Endothelial cell of umbilical vein (primary cell): ENCODE measurements around the gene TPCN1. TPM values are rescaled to one million over a fixed set of nuclear protein-coding genes. Genes with fewer than 3 reads are reported as not detected.

Experiments used
- BruUV-seq: library from RNA; stranded (reverse); fragments of 400-500 nt; replicated peaks from 2 replicates; lab custom pipeline; 2021; lab: Mats Ljungman, UMichigan
- CTCF ChIA-PET: fragments of 300-600, 350-600 bp; sonication (Branson Sonifier 250); formaldehyde crosslinking; loops from one replicate; lab custom pipeline; 2021; ENCODE audit warnings: antibody characterized with exemption, inconsistent platforms; lab: Charles Lee
- POLR2A ChIA-PET: fragments of 300-600, 350-600 bp; sonication (Branson Sonifier 250); formaldehyde crosslinking; loops from one replicate; lab custom pipeline; 2021; ENCODE audit warnings: antibody characterized with exemption, inconsistent platforms; lab: Charles Lee
- DNase-seq: peaks from one replicate; pipeline ENCODE4 v3.0.0-alpha.2; 2011; ENCODE audit warnings: low read depth, low spot score
- FAIRE-seq: peaks from 2 replicates; lab custom pipeline; 2011; peaks lifted over from hg19 to GRCh38; lab: Jason Lieb, UNC
- H2AFZ ChIP-seq: 2 replicates; pipeline ENCODE4 v1.6.0; 2012; ENCODE audit warnings: low read depth, low read length, control low read depth, inconsistent platforms
- H3K27ac ChIP-seq: 2 replicates; pipeline ENCODE4 v1.5.1; 2011; ENCODE audit warnings: low read depth, mild to moderate bottlenecking, control low read depth, low read length, moderate library complexity; ENCODE audit not compliant: insufficient read depth
- H3K27me3 ChIP-seq, 2 experiments: 2 replicates each; pipeline versions ENCODE4 v1.6.0 to v1.6.1; 2011; ENCODE audit warnings: low read length in 2 of 2, mixed read lengths in 1 of 2; ENCODE audit not compliant: control insufficient read depth in 2 of 2, insufficient read depth in 2 of 2
- H3K36me3 ChIP-seq, 2 experiments: 2 replicates in 1 of 2; 3 replicates in 1 of 2; pipeline ENCODE4 v1.5.1; 2011; ENCODE audit warnings: low read length in 2 of 2, mild to moderate bottlenecking in 1 of 2, moderate library complexity in 1 of 2; ENCODE audit not compliant: control insufficient read depth in 2 of 2, insufficient read depth in 2 of 2; ENCODE audit errors: extremely low read depth in 1 of 2
- H3K4me1 ChIP-seq: 3 replicates; pipeline ENCODE4 v1.5.1; 2011; ENCODE audit warnings: mild to moderate bottlenecking, low read length; ENCODE audit not compliant: control insufficient read depth, insufficient read depth; ENCODE audit errors: extremely low read depth
- H3K4me2 ChIP-seq: 2 replicates; pipeline ENCODE4 v1.6.1; 2011; ENCODE audit warnings: low read length, control low read depth, mixed read lengths; ENCODE audit not compliant: insufficient read depth
- H3K4me3 ChIP-seq, 3 experiments: fragments of 200-600 bp in 1 of 3; sonication (generic), shearing (Covaris generic) in 1 of 3; replicated peaks in 1 of 3; 2 replicates each; pipeline ENCODE4 v1.5.1; 2011 to 2016; ENCODE audit warnings: control low read depth in 3 of 3, low read length in 3 of 3, mild to moderate bottlenecking in 2 of 3, inconsistent platforms in 1 of 3, low read depth in 1 of 3, moderate library complexity in 1 of 3; ENCODE audit not compliant: insufficient read depth in 1 of 3
- H3K79me2 ChIP-seq: 2 replicates; pipeline ENCODE4 v1.6.0; 2012; ENCODE audit warnings: low read length, inconsistent platforms; ENCODE audit not compliant: control insufficient read depth, insufficient read depth
- H3K9ac ChIP-seq: replicated peaks from 2 replicates; pipeline ENCODE3; 2011; ENCODE audit warnings: low read length, control low read depth; ENCODE audit not compliant: insufficient read depth; ENCODE audit errors: extremely low read depth
- H3K9me1 ChIP-seq: replicated peaks from 3 replicates; pipeline ENCODE4 v1.6.0; 2011; ENCODE audit warnings: mild to moderate bottlenecking, low read length; ENCODE audit not compliant: control insufficient read depth, insufficient read depth; ENCODE audit errors: extremely low read depth
- H3K9me3 ChIP-seq: replicated peaks from 2 replicates; pipeline ENCODE4 v1.5.1; 2012; ENCODE audit warnings: low read length, inconsistent platforms; ENCODE audit not compliant: control insufficient read depth, insufficient read depth
- H4K20me1 ChIP-seq: replicated peaks from 2 replicates; pipeline ENCODE3; 2011; ENCODE audit warnings: mild to moderate bottlenecking, low read length; ENCODE audit not compliant: control insufficient read depth, insufficient read depth; ENCODE audit errors: extremely low read depth
- EZH2 ChIP-seq: IDR thresholded peaks from 2 replicates; pipeline ENCODE4 v1.6.1; 2012; ENCODE audit warnings: borderline replicate concordance, low read depth, mild to moderate bottlenecking, moderate library complexity, low read length, inconsistent platforms; ENCODE audit not compliant: severe bottlenecking
- FOS ChIP-seq: IDR thresholded peaks from 2 replicates; pipeline ENCODE4 v1.6.1; 2011; ENCODE audit warnings: mild to moderate bottlenecking, low read length, moderate library complexity, borderline replicate concordance; ENCODE audit not compliant: insufficient read depth
- GATA2 ChIP-seq: IDR thresholded peaks from 2 replicates; pipeline ENCODE4 v1.7.0; 2011; ENCODE audit warnings: low read depth, mild to moderate bottlenecking, moderate library complexity, mixed read lengths, low read length; ENCODE audit not compliant: insufficient read length, insufficient read depth
- JUN ChIP-seq: IDR thresholded peaks from 2 replicates; pipeline ENCODE4 v1.6.1; 2011; ENCODE audit warnings: borderline replicate concordance, low read depth; ENCODE audit not compliant: insufficient read length, insufficient read depth
- MYC ChIP-seq: IDR thresholded peaks from one replicate; pipeline ENCODE4 v1.6.1; 2011; ENCODE audit warnings: mild to moderate bottlenecking, low read depth, low read length
- POLR2A ChIP-seq: IDR thresholded peaks from 2 replicates; pipeline ENCODE4 v1.6.1; 2012; ENCODE audit warnings: low read depth, mild to moderate bottlenecking, control low read depth, low read length
- POLR2AphosphoS5 ChIP-seq: IDR thresholded peaks from 2 replicates; pipeline ENCODE4 v1.6.1; 2012; ENCODE audit warnings: low read depth, mild to moderate bottlenecking, control low read depth, low read length, moderate library complexity; ENCODE audit not compliant: insufficient read depth
- dilution Hi-C: fragments of 300-500 bp; cut with MboI; formaldehyde crosslinking; loops from one replicate; pipeline ENCODE4 v1.15.0; 2019; ENCODE audit warnings: low sequenced_read_pairs; ENCODE audit not compliant: extremely low pct_ligation_motif_present
- intact Hi-C: fragments of 100-400 bp; cut with micrococcal nuclease; formaldehyde crosslinking; loops from one replicate; pipeline ENCODE4 v1.10.0; 2022
- polyA plus RNA-seq, 4 experiments: library from polyadenylated mRNA; depleted of rRNA in 3 of 4; stranded (reverse) in 3 of 4; unstranded in 1 of 4; fragments of >200 nt; gene quantifications; 2 replicates each; pipeline versions ENCODE4 v1.2.1 to v1.2.3, GENCODE V29; 2011 to 2012; ENCODE audit warnings: missing spikeins in 1 of 4
- total RNA-seq: library from RNA; stranded (reverse); gene quantifications from 2 replicates; pipeline ENCODE4 v1.2.3, GENCODE V29; 2021
- TF ChIP-seq, protein P1 (sequence below): IDR thresholded peaks from 2 replicates; pipeline ENCODE4 v1.6.1; 2011; ENCODE audit not compliant: insufficient read depth, insufficient read length
- TF ChIP-seq, protein P2 (sequence below), 2 donors: IDR thresholded peaks; 1 replicate in 1 of 2; 2 replicates in 1 of 2; pipeline ENCODE4 v1.5.1; 2011; ENCODE audit warnings: low read length in 2 of 2, mild to moderate bottlenecking in 2 of 2, moderate library complexity in 2 of 2, control low read depth in 1 of 2, inconsistent platforms in 1 of 2, low read depth in 1 of 2; ENCODE audit not compliant: insufficient read depth in 1 of 2; ENCODE audit errors: extremely low read depth in 1 of 2

TPCN1 gene
- total and polyA plus RNA-seq, 2 donors (not counting 3 experiments of a cell fraction or from before 2014, with no cell fraction given) = 19.5 to 28.3 TPM

DNA sequence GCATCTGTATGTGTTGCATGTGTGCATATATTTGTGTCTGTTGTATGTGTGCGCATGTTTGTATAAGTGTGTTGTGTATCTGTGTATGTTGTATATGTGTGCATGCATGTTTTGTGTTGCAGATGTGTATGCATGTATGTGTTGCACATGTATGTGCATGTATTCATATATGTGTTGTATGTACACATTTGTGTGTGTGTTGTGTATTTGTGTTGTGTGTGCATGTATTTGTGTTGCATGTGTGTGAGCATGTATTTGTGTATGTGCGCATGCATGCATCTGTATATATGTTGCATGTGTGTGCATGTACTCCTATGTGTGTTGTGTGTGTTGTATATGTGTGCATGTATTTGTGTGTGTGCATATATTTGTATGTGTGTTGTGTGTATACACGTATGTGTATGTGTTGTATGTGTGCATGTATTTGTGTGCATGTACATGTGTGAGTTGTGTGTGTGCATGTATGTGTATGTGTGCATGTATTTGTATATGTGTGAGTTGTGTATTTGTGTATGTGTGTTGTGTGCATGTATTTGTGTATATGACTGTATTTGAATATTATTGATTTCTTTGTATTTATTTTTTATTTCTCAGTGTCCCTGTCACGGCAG lies 96.9 kb downstream of the TPCN1 start:
- CTCF ChIA-PET = interaction anchor here (1.2 kb wide), 1 partner anchor 107 kb away, joined by 5 read pairs; no protein-coding TSS in a partner anchor
- no peak for FAIRE-seq
- no TSS peak for BruUV-seq

More for the DNA sequence above, 96.9 kb downstream of the TPCN1 start:
- intact Hi-C loops (no loop called here), dilution Hi-C loops (no loop called here)
- H3K4me3 ChIP-seq = no peak overlapping the region
- no peak overlapping the region for H3K4me2 ChIP-seq
- H3K36me3 ChIP-seq = peaks cover 0 to 25% of the 10 kb centered on the region in 2 experiments
- H3K9me3 ChIP-seq = no peaks in the 10 kb centered on the region
- H3K9me1 ChIP-seq = no peaks in the 10 kb centered on the region
- H3K79me2 ChIP-seq = no peaks in the 10 kb centered on the region
- no peak overlapping the region for H3K9ac ChIP-seq
- H3K27me3 ChIP-seq = no peaks in the 10 kb centered on the region
- POLR2A ChIA-PET = no interaction called here
- H3K27ac ChIP-seq = no peak overlapping the region
- no peaks in the 10 kb centered on the region for H4K20me1 ChIP-seq
- TF ChIP-seq MYC (no peak), EZH2 (no peak), GATA2 (no peak), JUN (no peak), POLR2AphosphoS5 (no peak), FOS (no peak), POLR2A (no peak)
- TF ChIP-seq, protein P1, sequence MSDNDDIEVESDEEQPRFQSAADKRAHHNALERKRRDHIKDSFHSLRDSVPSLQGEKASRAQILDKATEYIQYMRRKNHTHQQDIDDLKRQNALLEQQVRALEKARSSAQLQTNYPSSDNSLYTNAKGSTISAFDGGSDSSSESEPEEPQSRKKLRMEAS = no peak
- TF ChIP-seq, protein P2, sequence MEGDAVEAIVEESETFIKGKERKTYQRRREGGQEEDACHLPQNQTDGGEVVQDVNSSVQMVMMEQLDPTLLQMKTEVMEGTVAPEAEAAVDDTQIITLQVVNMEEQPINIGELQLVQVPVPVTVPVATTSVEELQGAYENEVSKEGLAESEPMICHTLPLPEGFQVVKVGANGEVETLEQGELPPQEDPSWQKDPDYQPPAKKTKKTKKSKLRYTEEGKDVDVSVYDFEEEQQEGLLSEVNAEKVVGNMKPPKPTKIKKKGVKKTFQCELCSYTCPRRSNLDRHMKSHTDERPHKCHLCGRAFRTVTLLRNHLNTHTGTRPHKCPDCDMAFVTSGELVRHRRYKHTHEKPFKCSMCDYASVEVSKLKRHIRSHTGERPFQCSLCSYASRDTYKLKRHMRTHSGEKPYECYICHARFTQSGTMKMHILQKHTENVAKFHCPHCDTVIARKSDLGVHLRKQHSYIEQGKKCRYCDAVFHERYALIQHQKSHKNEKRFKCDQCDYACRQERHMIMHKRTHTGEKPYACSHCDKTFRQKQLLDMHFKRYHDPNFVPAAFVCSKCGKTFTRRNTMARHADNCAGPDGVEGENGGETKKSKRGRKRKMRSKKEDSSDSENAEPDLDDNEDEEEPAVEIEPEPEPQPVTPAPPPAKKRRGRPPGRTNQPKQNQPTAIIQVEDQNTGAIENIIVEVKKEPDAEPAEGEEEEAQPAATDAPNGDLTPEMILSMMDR (IDR thresholded peaks at IDR 0.05; ENCODE audit: extremely low read depth in 1 of 2, insufficient read depth in 1 of 2, low read depth in 1 of 2, low read length in 2 of 2) = no peak
- no peak overlapping the region for H2AFZ ChIP-seq
- no peaks in the 10 kb centered on the region for H3K4me1 ChIP-seq
- no peak for DNase-seq
